Osteocyte (in vitro differentiated cells): ENCODE measurements around the gene CACNA1D. TPM values are rescaled to one million over a fixed set of nuclear protein-coding genes. Genes with fewer than 3 reads are reported as not detected.

Experiments used
- DNase-seq: peaks from one replicate; pipeline ENCODE4 v3.0.0; 2021; ENCODE audit warnings: mixed read lengths; ENCODE audit not compliant: unreplicated experiment; ENCODE audit errors: extremely low spot score
- H3K27ac Mint-ChIP-seq: one replicate; pipeline ENCODE4 v1.8.0; 2021; ENCODE audit warnings: mild to moderate bottlenecking, mixed read lengths; ENCODE audit not compliant: unreplicated experiment
- H3K27me3 Mint-ChIP-seq: one replicate; pipeline ENCODE4 v1.8.0; 2021; ENCODE audit warnings: mixed read lengths; ENCODE audit not compliant: unreplicated experiment
- H3K36me3 Mint-ChIP-seq: one replicate; pipeline ENCODE4 v1.8.0; 2021; ENCODE audit warnings: mixed read lengths; ENCODE audit not compliant: unreplicated experiment
- H3K4me1 Mint-ChIP-seq: one replicate; pipeline ENCODE4 v1.8.0; 2021; ENCODE audit warnings: mixed read lengths; ENCODE audit not compliant: unreplicated experiment
- H3K4me3 Mint-ChIP-seq: one replicate; pipeline ENCODE4 v1.8.0; 2021; ENCODE audit warnings: mild to moderate bottlenecking, moderate library complexity, mixed read lengths; ENCODE audit not compliant: unreplicated experiment
- H3K9me3 Mint-ChIP-seq: one replicate; pipeline ENCODE4 v1.8.0; 2021; ENCODE audit warnings: mixed read lengths; ENCODE audit not compliant: unreplicated experiment
- total RNA-seq: library from RNA; stranded (reverse); gene quantifications from 2 replicates; pipeline ENCODE4 v1.2.1, GENCODE V29; 2021
- TF ChIP-seq, protein P1 (sequence below): fragments of 200-600 bp; sonication (generic); IDR thresholded peaks from 2 replicates; pipeline ENCODE4 v1.5.0; 2021; ENCODE audit warnings: antibody characterized with exemption, mild to moderate bottlenecking, moderate library complexity

CACNA1D gene
- total RNA-seq, 1 donor from 2014 or later = 0.48 TPM

DNA sequence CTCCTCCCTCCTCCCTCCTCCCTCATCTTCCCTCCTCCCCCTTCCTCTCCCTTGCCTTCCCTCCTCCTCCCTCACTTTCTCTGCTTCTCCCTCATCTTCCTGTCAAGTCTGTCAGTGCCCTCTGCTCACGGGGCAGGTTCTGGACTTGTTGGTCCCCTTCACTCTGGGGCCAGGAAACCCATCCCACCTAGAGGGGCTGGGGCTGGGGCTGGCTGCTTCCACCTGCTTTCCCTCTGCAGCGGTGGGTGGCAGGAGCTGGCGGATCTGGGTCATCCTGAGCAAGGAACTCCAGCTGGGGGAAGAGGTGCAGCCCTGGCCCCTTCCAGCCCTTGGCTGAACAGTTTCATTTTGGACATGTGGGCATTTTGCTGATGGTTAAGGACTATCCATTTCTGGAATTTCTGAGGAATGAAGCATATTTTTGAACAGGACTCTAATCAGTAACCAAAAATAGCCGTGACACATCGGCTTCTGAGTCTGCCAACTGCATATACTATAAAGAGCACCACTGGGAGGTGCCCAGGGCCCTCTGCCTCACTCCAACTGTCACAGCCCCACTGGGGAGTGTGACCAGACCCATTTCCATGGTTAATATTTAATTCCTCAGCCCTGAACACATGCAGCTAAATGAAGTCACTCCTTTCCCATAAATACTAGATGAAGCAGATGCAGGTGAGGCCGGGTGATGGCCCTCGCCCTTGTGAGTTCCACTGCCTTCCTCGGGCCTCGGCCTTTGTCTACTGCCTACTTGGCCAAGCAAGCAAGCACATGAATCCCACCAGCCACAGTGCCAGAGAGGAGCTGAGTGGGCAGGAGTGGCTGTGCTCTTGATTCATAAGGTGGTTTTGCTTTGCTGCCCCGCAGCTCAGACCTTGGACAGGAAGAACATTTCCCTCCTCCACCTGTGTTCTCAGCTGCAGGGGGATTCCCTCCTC is 312.0 kb downstream of the CACNA1D start:
- no peaks in the 10 kb centered on the region for H3K36me3 Mint-ChIP-seq
- no peaks in the 10 kb centered on the region for H3K9me3 Mint-ChIP-seq
- TF ChIP-seq, protein P1, sequence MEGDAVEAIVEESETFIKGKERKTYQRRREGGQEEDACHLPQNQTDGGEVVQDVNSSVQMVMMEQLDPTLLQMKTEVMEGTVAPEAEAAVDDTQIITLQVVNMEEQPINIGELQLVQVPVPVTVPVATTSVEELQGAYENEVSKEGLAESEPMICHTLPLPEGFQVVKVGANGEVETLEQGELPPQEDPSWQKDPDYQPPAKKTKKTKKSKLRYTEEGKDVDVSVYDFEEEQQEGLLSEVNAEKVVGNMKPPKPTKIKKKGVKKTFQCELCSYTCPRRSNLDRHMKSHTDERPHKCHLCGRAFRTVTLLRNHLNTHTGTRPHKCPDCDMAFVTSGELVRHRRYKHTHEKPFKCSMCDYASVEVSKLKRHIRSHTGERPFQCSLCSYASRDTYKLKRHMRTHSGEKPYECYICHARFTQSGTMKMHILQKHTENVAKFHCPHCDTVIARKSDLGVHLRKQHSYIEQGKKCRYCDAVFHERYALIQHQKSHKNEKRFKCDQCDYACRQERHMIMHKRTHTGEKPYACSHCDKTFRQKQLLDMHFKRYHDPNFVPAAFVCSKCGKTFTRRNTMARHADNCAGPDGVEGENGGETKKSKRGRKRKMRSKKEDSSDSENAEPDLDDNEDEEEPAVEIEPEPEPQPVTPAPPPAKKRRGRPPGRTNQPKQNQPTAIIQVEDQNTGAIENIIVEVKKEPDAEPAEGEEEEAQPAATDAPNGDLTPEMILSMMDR = no peak
- peak overlapping the region; percentile 9 for H3K27ac Mint-ChIP-seq
- H3K4me1 Mint-ChIP-seq = peaks cover 28% of the 10 kb centered on the region
- DNase-seq = peak; percentile 77
- H3K27me3 Mint-ChIP-seq = no peaks in the 10 kb centered on the region
- H3K4me3 Mint-ChIP-seq = no peak overlapping the region

DNA sequence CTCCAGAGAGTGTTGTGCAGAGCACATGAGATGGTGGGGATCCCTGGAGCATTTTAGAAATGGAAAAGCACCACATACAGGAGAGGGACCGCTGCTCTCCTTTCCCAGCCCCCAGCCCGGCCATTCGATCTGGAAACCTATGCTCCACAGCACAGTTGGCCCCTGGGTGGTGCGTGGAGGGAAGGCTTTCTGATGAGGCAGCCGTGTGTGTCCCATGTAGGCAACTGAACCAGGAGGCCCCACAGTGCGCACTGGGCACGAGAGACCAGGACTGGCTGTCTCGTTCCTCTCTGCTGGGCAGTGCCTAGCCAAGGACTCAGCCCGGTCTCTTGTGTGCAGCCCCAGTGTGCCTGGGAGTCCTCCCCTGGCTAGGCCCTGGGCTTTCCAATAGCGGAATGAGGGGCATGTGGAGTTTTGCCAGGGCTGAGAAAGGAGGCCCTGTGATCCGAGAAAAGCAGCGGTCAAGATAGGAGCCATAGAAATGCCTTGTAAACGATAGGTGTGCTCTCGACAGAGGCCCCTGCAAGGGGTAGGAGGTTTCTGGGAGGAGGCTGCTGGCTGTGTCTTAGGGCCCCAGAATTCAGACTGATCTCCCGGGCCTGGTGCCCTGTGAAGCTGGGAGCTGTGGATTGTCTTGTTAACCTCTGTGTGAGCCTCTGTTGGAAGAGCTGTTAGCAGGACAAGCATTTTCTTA is 312.9 kb downstream of the CACNA1D start:
- Mint-ChIP-seq H3K36me3 (no peaks in the 10 kb centered on the region), H3K4me3 (no peak overlapping the region), H3K27me3 (no peaks in the 10 kb centered on the region), H3K9me3 (no peaks in the 10 kb centered on the region), H3K27ac (no peak overlapping the region), H3K4me1 (peaks cover 28% of the 10 kb centered on the region)
- TF ChIP-seq, protein P1 = no peak
- DNase-seq = peak; percentile 27

DNA sequence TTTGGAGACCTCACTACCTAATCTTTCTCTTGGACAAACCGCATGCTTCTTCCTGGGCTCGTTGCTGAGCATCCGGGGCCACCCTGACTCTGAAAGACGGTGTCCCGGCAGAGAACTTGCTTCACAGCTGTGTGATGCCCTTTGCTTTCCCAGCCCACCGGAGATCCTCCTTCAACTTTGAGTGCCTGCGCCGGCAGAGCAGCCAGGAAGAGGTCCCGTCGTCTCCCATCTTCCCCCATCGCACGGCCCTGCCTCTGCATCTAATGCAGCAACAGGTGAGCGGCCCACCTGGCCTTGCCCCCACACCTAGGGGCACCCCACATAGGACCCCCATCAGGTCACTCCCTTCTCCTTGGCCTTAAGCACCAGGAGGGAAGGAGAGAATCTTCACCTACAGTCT is 314.1 kb downstream of the CACNA1D start:
- no peak overlapping the region for H3K27ac Mint-ChIP-seq
- no peaks in the 10 kb centered on the region for H3K27me3 Mint-ChIP-seq
- DNase-seq = peak; percentile 83
- TF ChIP-seq, protein P1 = no peak
- H3K4me3 Mint-ChIP-seq = no peak overlapping the region
- H3K9me3 Mint-ChIP-seq = no peaks in the 10 kb centered on the region
- peaks cover 28% of the 10 kb centered on the region for H3K4me1 Mint-ChIP-seq
- no peaks in the 10 kb centered on the region for H3K36me3 Mint-ChIP-seq

DNA sequence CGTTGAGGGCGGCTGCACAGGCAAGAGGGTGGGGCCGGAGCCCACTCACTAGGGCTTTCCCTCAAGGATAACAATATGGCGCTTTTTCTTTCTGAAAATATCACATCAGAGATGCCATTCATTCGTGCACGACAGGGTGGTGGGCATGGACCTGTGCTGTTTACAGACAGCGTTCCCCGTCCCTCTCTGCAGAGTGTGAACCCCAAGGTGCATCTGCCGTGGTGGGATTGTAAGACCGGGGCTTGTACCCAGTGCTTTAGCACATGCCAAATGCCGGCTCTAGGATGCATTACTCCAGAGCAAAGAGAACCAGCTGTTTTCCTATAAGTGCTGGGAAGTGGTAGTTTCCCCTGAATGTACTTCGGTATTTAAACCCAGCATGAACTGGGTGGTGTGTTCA is 314.9 kb downstream of the CACNA1D start:
- H3K4me3 Mint-ChIP-seq = no peak overlapping the region
- no peaks in the 10 kb centered on the region for H3K9me3 Mint-ChIP-seq
- peaks cover 21% of the 10 kb centered on the region for H3K4me1 Mint-ChIP-seq
- TF ChIP-seq, protein P1 = no peak
- no peaks in the 10 kb centered on the region for H3K27me3 Mint-ChIP-seq
- no peak for DNase-seq
- no peaks in the 10 kb centered on the region for H3K36me3 Mint-ChIP-seq
- H3K27ac Mint-ChIP-seq = no peak overlapping the region
